GM23338 (cell line): ENCODE results near the gene NOL12. TPM values are rescaled to one million over a fixed set of nuclear protein-coding genes. Genes with fewer than 3 reads are reported as not detected.

ENCODE experiments used
- polyA plus RNA-seq: library from polyadenylated mRNA; unstranded; fragments of >200 nt; fragmentation: Nextera tagmentation; extraction: Ambion mirVana; gene quantifications from 2 replicates; pipeline ENCODE4 v1.2.1, GENCODE V29; 2016
- small RNA-seq: library from RNA; depleted of rRNA; stranded (forward); fragments of <200 nt; gene quantifications from one replicate; pipeline ENCODE3, GENCODE V24; 2014; ENCODE audit warnings: low replicate concordance
- total RNA-seq: library from RNA; depleted of rRNA; stranded (reverse); fragments of >200 nt; shearing (Covaris generic); gene quantifications from 2 replicates; pipeline ENCODE4 v1.2.3, GENCODE V29; 2014; rRNA removed

Gene NOL12
- total and polyA plus RNA-seq, 2 experiments from 2014 or later = 22.2 to 48.5 TPM

Small RNA genes lying within 50 kb of the gene (small RNA-seq; reads per million reads assigned to genes)
- gene RN7SL385P = 0.10 reads per million

Other genes starting within 250 kb of the NOL12 start
- 1.9 and 3.8 TPM in 2 replicates for gene MFNG, start 200.0 kb upstream of the NOL12 start, total RNA-seq
- 1.1 and 1.4 TPM in 2 replicates for gene MFNG, start 200.0 kb upstream of the NOL12 start, polyA plus RNA-seq
- gene CARD10, start 166.9 kb upstream of the NOL12 start, total RNA-seq = 17.0 and 17.2 TPM in 2 replicates
- gene CARD10, start 166.9 kb upstream of the NOL12 start, polyA plus RNA-seq = 5.4 and 5.8 TPM in 2 replicates
- gene CDC42EP1, start 125.9 kb upstream of the NOL12 start, total RNA-seq = 8.5 and 10.2 TPM in 2 replicates
- 7.7 and 8.4 TPM in 2 replicates for gene CDC42EP1, start 125.9 kb upstream of the NOL12 start, polyA plus RNA-seq
- not detected in 2 replicates for gene LGALS2, start 106.3 kb upstream of the NOL12 start, total RNA-seq
- gene LGALS2, start 106.3 kb upstream of the NOL12 start, polyA plus RNA-seq = not detected in 2 replicates
- 53.7 and 57.1 TPM in 2 replicates for gene GGA1, start 77.5 kb upstream of the NOL12 start, total RNA-seq
- 33.1 and 36.9 TPM in 2 replicates for gene GGA1, start 77.5 kb upstream of the NOL12 start, polyA plus RNA-seq
- 46.7 and 50.4 TPM in 2 replicates for gene SH3BP1, start 46.7 kb upstream of the NOL12 start, total RNA-seq
- gene SH3BP1, start 46.7 kb upstream of the NOL12 start, polyA plus RNA-seq = 9.5 and 10.9 TPM in 2 replicates
- gene PDXP, start 27.6 kb upstream of the NOL12 start, total RNA-seq = 44.2 and 55.6 TPM in 2 replicates
- 15.0 and 18.5 TPM in 2 replicates for gene PDXP, start 27.6 kb upstream of the NOL12 start, polyA plus RNA-seq
- 31.2 and 58.7 TPM in 2 replicates for gene LGALS1, start 10.7 kb upstream of the NOL12 start, total RNA-seq
- 62.5 and 72.6 TPM in 2 replicates for gene LGALS1, start 10.7 kb upstream of the NOL12 start, polyA plus RNA-seq
- gene TRIOBP, start 10.7 kb downstream of the NOL12 start, total RNA-seq = 41.2 and 48.4 TPM in 2 replicates
- 21.4 and 22.6 TPM in 2 replicates for gene TRIOBP, start 10.7 kb downstream of the NOL12 start, polyA plus RNA-seq
- 61.3 and 87.3 TPM in 2 replicates for gene GCAT, start 121.6 kb downstream of the NOL12 start, total RNA-seq
- 36.8 and 39.1 TPM in 2 replicates for gene GCAT, start 121.6 kb downstream of the NOL12 start, polyA plus RNA-seq
- 0.23 and 0.63 TPM in 2 replicates for gene GALR3, start 137.0 kb downstream of the NOL12 start, total RNA-seq
- 0.36 TPM in 1 of 2 replicates, not detected in the other for gene GALR3, start 137.0 kb downstream of the NOL12 start, polyA plus RNA-seq
- 13.0 and 13.6 TPM in 2 replicates for gene ANKRD54, start 158.0 kb downstream of the NOL12 start, total RNA-seq
- 14.0 and 14.1 TPM in 2 replicates for gene ANKRD54, start 158.0 kb downstream of the NOL12 start, polyA plus RNA-seq
- gene EIF3L, start 163.1 kb downstream of the NOL12 start, total RNA-seq = 420 and 459 TPM in 2 replicates
- gene EIF3L, start 163.1 kb downstream of the NOL12 start, polyA plus RNA-seq = 430 and 466 TPM in 2 replicates
- gene MICALL1, start 220.0 kb downstream of the NOL12 start, total RNA-seq = 33.1 and 34.8 TPM in 2 replicates
- gene MICALL1, start 220.0 kb downstream of the NOL12 start, polyA plus RNA-seq = 4.8 and 5.9 TPM in 2 replicates